K562 (cell line): ENCODE measurements around the gene B3GLCT. TPM values are rescaled to one million over a fixed set of nuclear protein-coding genes. Genes with fewer than 3 reads are reported as not detected.
"Not testable (repeated sequence)": the region's sequence is repeated elsewhere in the genome, so short reads cannot be mapped to it uniquely, and the experiment has no call there.

Experiments used
- ATAC-seq: fragments of 200-7000 bp; cut with Tn5 transposase; 3 replicates; pipeline ENCODE4 v1.9.1; 2020; ENCODE audit warnings: moderate library complexity
- BruUV-seq: library from RNA; stranded (reverse); fragments of 400-500 nt; replicated peaks from 2 replicates; lab custom pipeline; 2021; lab: Mats Ljungman, UMichigan
- CTCF ChIA-PET: fragments of 300-600 bp; formaldehyde crosslinking; extraction: SDS; loops from one replicate; lab custom pipeline; 2021; ENCODE audit warnings: low intra/inter-chr PET ratio; lab: Yijun Ruan, JAX
- POLR2A ChIA-PET: fragments of 300-600, 350-650 bp; sonication (Branson Sonifier 250); formaldehyde crosslinking; extraction: SDS; loops from one replicate; lab custom pipeline; 2021; ENCODE audit warnings: antibody characterized with exemption, inconsistent platforms; lab: Yijun Ruan, JAX
- DNase-seq, 4 experiments: peaks; one replicate each; pipeline versions ENCODE4 v3.0.0 to v3.0.0-alpha.2; 2011 to 2018; ENCODE audit warnings: low spot score in 3 of 4, mixed read lengths in 3 of 4; ENCODE audit errors: extremely low read depth in 1 of 4
- FAIRE-seq: peaks from 2 replicates; lab custom pipeline; 2011; peaks lifted over from hg19 to GRCh38; lab: Jason Lieb, UNC
- H2AFZ ChIP-seq: 2 replicates; pipeline ENCODE4 v1.6.0; 2011; ENCODE audit warnings: low read depth, low read length, control low read depth, inconsistent platforms
- H3K27ac ChIP-seq: fragments of 200-600 bp; 3 replicates; pipeline ENCODE4 v1.8.0; 2011; ENCODE audit warnings: low read depth, mild to moderate bottlenecking, control low read depth, inconsistent platforms, low read length, moderate library complexity, mixed read lengths; ENCODE audit errors: extremely low read depth
- H3K27me3 ChIP-seq, 2 experiments: fragments of 300-600 bp in 1 of 2; 2 replicates in 1 of 2; 3 replicates in 1 of 2; pipeline versions ENCODE4 v1.6.0 to v1.8.0; 2011; ENCODE audit warnings: inconsistent platforms in 2 of 2, low read length in 2 of 2, mild to moderate bottlenecking in 1 of 2, mixed read lengths in 1 of 2, moderate library complexity in 1 of 2; ENCODE audit not compliant: control insufficient read depth in 2 of 2, insufficient read depth in 2 of 2
- H3K36me3 ChIP-seq: fragments of 300-600 bp; 3 replicates; pipeline ENCODE4 v1.8.0; 2011; ENCODE audit warnings: mild to moderate bottlenecking, low read length, inconsistent platforms; ENCODE audit not compliant: control insufficient read depth, insufficient read depth
- H3K4me1 ChIP-seq, 2 experiments: fragments of 200-600 bp in 1 of 2; replicated peaks in 1 of 2; 2 replicates in 1 of 2; 3 replicates in 1 of 2; pipeline versions ENCODE4 v1.5.1 to v1.8.0; 2011; ENCODE audit warnings: inconsistent platforms in 2 of 2, low read length in 2 of 2, mild to moderate bottlenecking in 1 of 2, mixed read lengths in 1 of 2, moderate library complexity in 1 of 2; ENCODE audit not compliant: control insufficient read depth in 2 of 2, insufficient read depth in 2 of 2
- H3K4me2 ChIP-seq: 2 replicates; pipeline ENCODE4 v1.6.1; 2011; ENCODE audit warnings: low read length, control low read depth, inconsistent platforms, mixed read lengths; ENCODE audit not compliant: insufficient read depth
- H3K4me3 ChIP-seq: fragments of 200-600 bp; sonication (generic), shearing (Covaris generic); 2 replicates; pipeline ENCODE4 v1.5.1; 2016; ENCODE audit warnings: control low read depth, inconsistent platforms
- H3K79me2 ChIP-seq: fragments of 200-600 bp; 3 replicates; pipeline ENCODE4 v1.8.0; 2011; ENCODE audit warnings: low read length, inconsistent platforms; ENCODE audit not compliant: control insufficient read depth, insufficient read depth
- H3K9ac ChIP-seq, 2 experiments: 2 replicates each; pipeline versions ENCODE4 v1.6.0 to v1.6.1; 2011; ENCODE audit warnings: low read depth in 2 of 2, low read length in 2 of 2, control low read depth in 1 of 2, inconsistent platforms in 1 of 2, mild to moderate bottlenecking in 1 of 2, mixed read lengths in 1 of 2; ENCODE audit not compliant: insufficient read depth in 1 of 2
- H3K9me1 ChIP-seq: one replicate; pipeline ENCODE4 v1.6.0; 2011; ENCODE audit warnings: inconsistent platforms, mild to moderate bottlenecking, low read length, moderate library complexity; ENCODE audit not compliant: control insufficient read depth, insufficient read depth
- H3K9me3 ChIP-seq: replicated peaks from 2 replicates; pipeline ENCODE4 v1.5.1; 2011; ENCODE audit warnings: low read depth, low read length, inconsistent platforms; ENCODE audit not compliant: control insufficient read depth, insufficient read depth
- H4K20me1 ChIP-seq: replicated peaks from 2 replicates; pipeline ENCODE4 v1.6.1; 2011; ENCODE audit warnings: low read length, inconsistent platforms, mixed read lengths; ENCODE audit not compliant: control insufficient read depth, insufficient read depth
- CEBPG ChIP-seq, 3 experiments: fragments of 200-800 bp in 1 of 3; sonication (Bioruptor generic) in 1 of 3; sonication (generic) in 1 of 3; formaldehyde crosslinking in 1 of 3; IDR thresholded peaks in 2 of 3; conservative IDR thresholded peaks in 1 of 3; 2 replicates each; pipeline versions ENCODE4 v1.6.1 to v1.8.0; 2016 to 2022; ENCODE audit warnings: missing compliant biosample characterization in 2 of 3, missing genetic modification characterization in 2 of 3, mild to moderate bottlenecking in 1 of 3, missing genetic modification reagents in 1 of 3
- PURB ChIP-seq: sonication (generic); formaldehyde crosslinking; IDR thresholded peaks from 2 replicates; pipeline ENCODE4 v1.9.0; 2021; ENCODE audit warnings: low read depth, mild to moderate bottlenecking, missing genetic modification reagents
- RAD21 ChIP-seq, 2 experiments: fragments of 250-450 bp in 1 of 2; fragments of 450-650 bp in 1 of 2; sonication (Bioruptor Pico) in 1 of 2; formaldehyde crosslinking in 1 of 2; IDR thresholded peaks in 1 of 2; conservative IDR thresholded peaks in 1 of 2; 2 replicates each; pipeline versions ENCODE4 v1.4.0 to v1.8.0; 2020 to 2022; ENCODE audit warnings: mild to moderate bottlenecking in 2 of 2, moderate library complexity in 1 of 2
- WGBS: fragments of 100-300 bp; shearing (Covaris generic); methylation state at CpG from one replicate; pipeline ENCODE4 v1.1.6; 2016; ENCODE audit warnings: low coverage, mixed read lengths; ENCODE audit not compliant: insufficient coverage; ENCODE audit errors: missing lambda C conversion rate; 5-methylcytosine and 5-hydroxymethylcytosine counted together
- in situ Hi-C: fragments of 300-500 bp; cut with MboI; formaldehyde crosslinking; loops from 4 replicates; pipeline ENCODE4 v1.15.0; 2018; ENCODE audit warnings: inconsistent platforms, mixed read lengths
- intact Hi-C: fragments of 100-400 bp; cut with micrococcal nuclease; formaldehyde crosslinking; loops from 2 replicates; pipeline ENCODE4 v1.14.2; 2022
- polyA plus RNA-seq, 8 experiments: library from polyadenylated mRNA; depleted of rRNA in 4 of 8; stranded (reverse) in 5 of 8; unstranded in 3 of 8; fragments of >200 nt; fragmentation: Nextera tagmentation in 2 of 8; fragmentation: Illumina TruSeq in 1 of 8; extraction: Ambion mirVana in 2 of 8; extraction: Trizol in 1 of 8; gene quantifications; 2 replicates each; pipeline versions ENCODE4 v1.2.1 to v1.2.3, GENCODE V29; 2011 to 2014; ENCODE audit warnings: inconsistent platforms in 1 of 8, missing spikeins in 1 of 8
- total RNA-seq, 7 experiments: library from RNA; depleted of rRNA in 6 of 7; stranded (reverse); fragments of >200 nt in 6 of 7; fragmentation: Illumina TruSeq in 2 of 7; extraction: Trizol in 2 of 7; gene quantifications; 2 replicates each; pipeline versions ENCODE4 v1.2.1 to v1.2.3, GENCODE V29; 2011 to 2021; ENCODE audit warnings: low replicate concordance in 1 of 7

B3GLCT gene
- total and polyA plus RNA-seq, 9 of the 15 experiments (the other 6 are each of a cell fraction or from before 2014, with no cell fraction given), result 1.1 to 5.1 (median 2.9) TPM

DNA sequence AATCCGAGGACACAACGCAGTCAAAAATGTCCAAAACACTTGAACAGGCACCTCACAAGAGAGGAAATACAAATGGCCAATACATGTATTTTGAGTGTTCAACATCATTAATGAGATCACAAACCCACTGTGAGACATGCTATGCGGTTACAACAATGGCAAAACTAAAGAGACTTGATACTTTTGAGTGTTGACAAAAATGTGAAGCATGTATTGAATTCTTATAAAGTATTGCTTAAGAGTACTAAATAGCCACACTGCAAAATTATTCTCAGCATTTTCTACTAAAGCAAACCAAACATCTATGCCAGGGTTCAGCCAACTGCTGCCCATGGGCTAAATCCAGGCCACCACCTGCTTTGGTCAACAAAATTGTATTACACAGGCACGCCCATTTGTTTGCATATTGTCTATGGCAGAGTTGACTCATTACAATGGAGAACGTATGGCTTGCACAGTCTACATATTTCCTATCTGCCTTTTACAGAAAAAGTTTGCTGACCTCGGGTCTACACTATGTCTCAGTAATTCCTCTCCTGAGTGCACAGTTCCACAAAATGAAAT is 135.3 kb downstream of the B3GLCT start (continued):
- TF ChIP-seq CEBPG (CRISPR knock-in tag; IDR thresholded peaks at IDR 0.05) (no peak), CEBPG (tag; conservative IDR thresholded peaks at IDR 0.05 in 1 of 2, IDR thresholded peaks at IDR 0.05 in 1 of 2) (no peak), PURB (CRISPR knock-in tag) (no peak), RAD21 (CRISPR knock-in tag; conservative IDR thresholded peaks at IDR 0.05 in 1 of 2, IDR thresholded peaks at IDR 0.05 in 1 of 2) (no peak)

DNA sequence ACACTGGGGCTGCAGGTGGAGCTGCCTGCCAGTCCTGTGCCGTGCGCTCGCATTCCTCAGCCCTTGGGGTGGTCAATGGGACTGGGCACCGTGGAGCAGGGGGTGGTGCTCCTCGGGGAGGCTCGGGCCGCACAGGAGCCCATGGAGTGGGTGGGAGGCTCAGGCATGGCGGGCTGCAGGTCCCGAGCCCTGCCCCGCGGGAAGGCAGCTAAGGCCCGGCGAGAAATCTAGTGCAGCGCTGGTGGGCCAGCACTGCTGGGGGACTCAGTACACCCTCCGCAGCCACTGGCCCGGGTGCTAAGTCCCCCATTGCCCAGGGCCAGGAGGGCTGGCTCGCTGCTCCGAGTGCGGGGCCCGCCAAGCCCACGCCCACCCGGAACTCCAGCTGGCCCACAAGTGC is 139.8 kb downstream of the B3GLCT start:
- ATAC-seq, H3K4me1 ChIP-seq, DNase-seq, CTCF ChIA-PET, H4K20me1 ChIP-seq, H3K79me2 ChIP-seq, H3K9me1 ChIP-seq, H3K4me2 ChIP-seq, H3K27me3 ChIP-seq, FAIRE-seq, H3K27ac ChIP-seq, H3K4me3 ChIP-seq, H2AFZ ChIP-seq, in situ Hi-C loops, H3K9me3 ChIP-seq, H3K36me3 ChIP-seq, POLR2A ChIA-PET, BruUV-seq, intact Hi-C loops, H3K9ac ChIP-seq: not testable (repeated sequence)
- WGBS, result no CpG with 5 or more reads among the region's 22 CpGs
